OCI-LY1 (cell line): ENCODE results near the gene RHOD.

Experiments used
- CTCF ChIP-seq: fragments of 200-600 bp; sonication (generic), shearing (Covaris generic); IDR thresholded peaks from 2 replicates; pipeline ENCODE4 v1.5.1; 2017; ENCODE audit warnings: mild to moderate bottlenecking, antibody characterized with exemption, low read length, moderate library complexity, mixed read lengths
- EZH2 ChIP-seq: fragments of 200-600 bp; sonication (generic), shearing (Covaris generic); IDR thresholded peaks from 2 replicates; pipeline ENCODE4 v1.8.0; 2017; ENCODE audit warnings: borderline replicate concordance, mixed run types, mild to moderate bottlenecking, antibody characterized with exemption, low read length, moderate library complexity, mixed read lengths

- TF ChIP-seq CTCF (no peak), EZH2 (no peak)
These were observed 63.1 kb downstream of the RHOD start for GRCh38 chr11:67119585-67120391.
